ENCODE results near the gene S100P.
"Not testable (repeated sequence)": the region's sequence is repeated elsewhere in the genome, so short reads cannot be mapped to it uniquely, and the experiment has no call there.

S100P gene

GRCh38 chr4:6693231-6694176 is at the start of gene S100P:
Gene S100P, plus strand, starts transcription at chr4:6693878. Its CDS starts 55 bp downstream, at chr4:6693933.
- no peak for TF ChIP-seq CTCF (IDR thresholded peaks at IDR 0.05; ENCODE audit: borderline replicate concordance, control extremely low read depth, extremely low read depth, insufficient read depth, missing control alignments)
- in situ Hi-C loops (cut with MboI; ENCODE audit: low sequenced_read_pairs, unreplicated experiment): no loop called here
- DNase-seq (ENCODE audit: low spot score): no peak

DNA sequence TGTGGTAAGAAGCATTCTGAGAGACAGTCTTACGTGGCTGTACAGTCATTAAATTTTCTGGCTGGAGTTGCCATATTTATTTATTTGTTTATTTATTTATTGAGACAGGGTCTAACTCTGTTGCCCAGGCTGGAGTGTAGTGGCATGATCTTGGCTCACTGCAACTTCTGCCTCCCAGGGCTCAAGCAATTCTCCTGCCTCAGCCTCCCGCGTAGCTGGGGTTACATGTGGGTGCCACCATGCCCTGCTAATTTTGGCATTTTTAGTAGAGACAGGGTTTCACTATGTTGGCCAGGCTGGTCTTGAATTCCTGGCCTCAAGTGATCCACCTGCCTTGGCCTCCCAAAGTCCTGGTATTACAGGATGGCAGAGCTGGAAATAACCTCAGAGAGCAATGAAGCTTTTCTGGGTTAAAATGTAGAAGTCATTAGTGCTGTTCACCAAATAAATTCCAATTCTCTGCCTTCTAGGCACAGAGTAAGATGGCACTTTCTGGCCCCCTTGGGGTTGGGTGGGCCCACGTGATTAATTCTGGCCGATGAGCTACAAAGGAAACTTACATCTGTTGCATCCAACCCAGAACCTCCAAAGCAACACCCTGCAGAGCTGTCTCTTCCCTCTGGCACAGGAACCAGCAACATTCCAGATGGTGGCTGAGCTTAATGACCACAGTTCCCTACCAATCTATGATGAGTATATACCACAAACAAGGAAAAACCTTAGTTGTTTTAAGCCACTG is 48.7 kb upstream of the S100P start:
- in situ Hi-C loops (cut with MboI; ENCODE audit: low sequenced_read_pairs, unreplicated experiment): no loop called here
- DNase-seq (ENCODE audit: low spot score): no peak
- no peak for TF ChIP-seq CTCF (IDR thresholded peaks at IDR 0.05; ENCODE audit: borderline replicate concordance, control extremely low read depth, extremely low read depth, insufficient read depth, missing control alignments)

DNA sequence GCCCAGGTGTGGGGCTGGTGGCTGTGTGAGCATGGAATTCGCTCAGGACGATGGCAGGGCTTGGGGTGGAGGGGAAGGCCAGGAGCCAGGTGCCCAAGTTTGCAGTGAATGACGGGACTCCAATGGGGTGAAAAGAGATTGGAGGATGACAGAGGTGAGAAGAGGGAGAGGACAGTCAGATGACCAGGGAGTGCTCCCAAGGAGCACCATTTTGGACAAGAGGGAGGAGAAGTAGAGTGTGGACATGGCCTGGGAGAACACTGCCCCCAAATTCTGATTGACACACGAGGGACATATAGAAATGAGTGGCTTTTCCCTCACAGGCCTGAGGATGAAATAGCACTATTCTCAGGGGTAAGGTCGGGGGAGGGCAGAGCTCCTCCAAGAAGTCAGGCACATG is 46.5 kb upstream of the S100P start:
- no peak for TF ChIP-seq CTCF (IDR thresholded peaks at IDR 0.05; ENCODE audit: borderline replicate concordance, control extremely low read depth, extremely low read depth, insufficient read depth, missing control alignments)
- in situ Hi-C loops (cut with MboI; ENCODE audit: low sequenced_read_pairs, unreplicated experiment): no loop called here
- DNase-seq (ENCODE audit: low spot score): no peak

DNA sequence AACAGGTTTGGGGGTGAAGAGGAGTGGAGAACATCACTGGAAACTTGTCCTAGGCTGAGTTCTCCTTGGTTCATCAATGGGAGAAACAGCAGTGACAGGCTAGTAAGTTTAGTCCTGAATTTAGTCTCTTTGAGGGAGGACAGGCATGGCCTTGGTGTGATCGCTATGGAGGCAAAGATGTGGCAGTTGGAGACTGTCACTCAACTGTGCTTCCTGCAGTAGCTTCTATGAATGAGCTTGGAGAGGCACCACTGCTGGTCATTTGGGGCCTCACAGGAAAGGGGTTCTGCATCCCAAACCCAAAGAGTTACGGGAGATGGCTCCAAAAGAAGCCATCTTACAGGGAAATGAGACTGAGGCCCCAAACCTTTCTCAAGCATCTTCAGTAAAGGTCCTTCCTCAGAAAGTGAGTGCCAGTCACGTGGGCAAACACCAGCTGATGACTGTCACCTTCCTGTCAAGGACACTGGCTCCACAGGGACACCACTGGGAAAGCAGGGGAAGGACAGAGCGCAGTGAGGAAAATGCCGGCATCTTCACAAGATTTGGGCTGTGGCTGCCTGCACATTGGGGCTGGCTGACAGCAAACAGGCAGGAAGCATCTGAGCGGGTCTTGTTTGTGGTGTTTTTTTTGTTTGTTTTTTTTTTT is 46.0 kb upstream of the S100P start:
- DNase-seq (ENCODE audit: low spot score): no peak
- in situ Hi-C loops (cut with MboI; ENCODE audit: low sequenced_read_pairs, unreplicated experiment): no loop called here
- TF ChIP-seq CTCF (IDR thresholded peaks at IDR 0.05; ENCODE audit: borderline replicate concordance, control extremely low read depth, extremely low read depth, insufficient read depth, missing control alignments): no peak

DNA sequence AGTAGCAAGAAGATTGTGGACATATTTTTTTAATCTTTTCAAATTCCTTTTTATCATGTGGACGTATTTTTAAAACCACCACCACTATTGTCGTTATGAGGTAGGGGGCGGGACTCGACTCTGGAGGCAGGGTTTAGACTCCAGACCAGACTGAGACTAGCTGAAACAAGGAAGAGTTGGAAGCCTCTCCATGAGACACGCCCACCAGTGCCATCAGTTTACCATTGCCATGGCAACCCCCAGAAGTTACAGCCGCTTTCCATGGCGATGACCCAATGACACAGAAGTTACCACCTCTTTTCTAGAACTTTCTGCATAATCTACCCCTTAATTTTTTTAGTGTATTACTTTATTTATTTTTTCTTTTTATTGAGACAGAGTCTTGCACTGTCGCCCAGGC is 44.5 kb upstream of the S100P start:
- no peak for DNase-seq (ENCODE audit: low spot score)
- in situ Hi-C loops (cut with MboI; ENCODE audit: low sequenced_read_pairs, unreplicated experiment): no loop called here
- no peak for TF ChIP-seq CTCF (IDR thresholded peaks at IDR 0.05; ENCODE audit: borderline replicate concordance, control extremely low read depth, extremely low read depth, insufficient read depth, missing control alignments)

DNA sequence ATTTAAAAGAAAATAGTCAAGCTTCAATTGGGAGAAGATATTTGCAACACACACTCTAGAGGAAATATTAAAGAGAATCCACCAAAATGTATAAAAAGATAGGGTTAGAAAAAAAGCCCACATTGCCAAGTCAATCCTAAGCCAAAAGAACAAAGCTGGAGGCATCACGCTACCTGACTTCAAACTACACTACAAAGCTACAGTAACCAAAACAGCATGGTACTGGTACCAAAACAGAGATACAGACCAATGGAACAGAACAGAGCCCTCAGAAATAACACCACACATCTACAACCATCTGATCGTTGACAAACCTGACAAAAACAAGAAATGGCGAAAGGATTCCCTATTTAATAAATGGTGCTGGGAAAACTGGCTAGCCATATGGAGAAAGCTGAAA is 39.5 kb upstream of the S100P start:
- in situ Hi-C loops (cut with MboI; ENCODE audit: low sequenced_read_pairs, unreplicated experiment); DNase-seq (ENCODE audit: low spot score): not testable (repeated sequence)

DNA sequence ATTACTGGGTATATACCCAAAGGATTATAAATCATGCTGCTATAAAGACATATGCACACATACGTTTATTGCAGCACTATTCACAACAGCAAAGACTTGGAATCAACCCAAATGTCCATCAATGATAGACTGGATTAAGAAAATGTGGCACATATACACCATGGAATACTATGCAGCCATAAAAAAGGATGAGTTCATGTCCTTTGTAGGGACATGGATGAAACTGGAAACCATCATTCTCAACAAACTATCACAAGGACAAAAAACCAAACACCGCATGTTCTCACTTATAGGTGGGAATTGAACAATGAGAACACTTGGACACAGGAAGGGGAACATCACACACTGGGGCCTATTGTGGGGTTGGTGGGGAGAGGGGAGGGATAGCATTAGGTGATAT is 38.4 kb upstream of the S100P start:
- DNase-seq (ENCODE audit: low spot score); in situ Hi-C loops (cut with MboI; ENCODE audit: low sequenced_read_pairs, unreplicated experiment): not testable (repeated sequence)

Measured in GM13976 (cell line).